IMR-90 (cell line): ENCODE data around the gene MAML3. TPM values are rescaled to one million over a fixed set of nuclear protein-coding genes. Genes with fewer than 3 reads are reported as not detected.

Source experiments
- ATAC-seq: fragments of 200-7000 bp; cut with Tn5 transposase; 2 replicates; pipeline ENCODE4 v1.9.1; 2020; ENCODE audit warnings: low read depth, mild to moderate bottlenecking, moderate library complexity
- BruUV-seq: library from RNA; stranded (reverse); fragments of 400-500 nt; replicated peaks from 2 replicates; lab custom pipeline; 2021; lab: Mats Ljungman, UMichigan
- CTCF ChIA-PET: fragments of 300-600 bp; formaldehyde crosslinking; extraction: SDS; loops from one replicate; lab custom pipeline; 2021; ENCODE audit warnings: antibody characterized with exemption; lab: Yijun Ruan, JAX
- POLR2A ChIA-PET: fragments of 300-600 bp; sonication (Branson Sonifier 250); formaldehyde crosslinking; loops from one replicate; lab custom pipeline; 2022; ENCODE audit warnings: antibody characterized with exemption; ENCODE audit not compliant: unreplicated experiment; lab: Charles Lee
- DNase-seq: peaks from one replicate; pipeline ENCODE4 v3.0.0; 2013
- H2AFZ ChIP-seq: replicated peaks from 2 replicates; pipeline ENCODE3; 2013; ENCODE audit warnings: low read length, mild to moderate bottlenecking; ENCODE audit not compliant: poor library complexity
- H2AK5ac ChIP-seq: 2 replicates; pipeline ENCODE4 v1.6.1; 2013; ENCODE audit warnings: low read depth, low read length, inconsistent platforms
- H2AK9ac ChIP-seq: replicated peaks from 2 replicates; pipeline ENCODE3; 2013; ENCODE audit warnings: mild to moderate bottlenecking, low read depth, low read length, moderate library complexity; ENCODE audit not compliant: poor library complexity
- H2BK120ac ChIP-seq: 2 replicates; pipeline ENCODE4 v1.6.1; 2013; ENCODE audit warnings: low read depth, low read length, inconsistent platforms
- H2BK15ac ChIP-seq: 3 replicates; pipeline ENCODE4 v1.6.1; 2013; ENCODE audit warnings: low read depth, low read length, inconsistent platforms
- H2BK20ac ChIP-seq: 2 replicates; pipeline ENCODE4 v1.6.1; 2013; ENCODE audit warnings: low read depth, mild to moderate bottlenecking, inconsistent platforms, low read length, moderate library complexity
- H2BK5ac ChIP-seq: 2 replicates; pipeline ENCODE4 v1.6.1; 2013; ENCODE audit warnings: mild to moderate bottlenecking, low read depth, low read length, inconsistent platforms; ENCODE audit not compliant: poor library complexity, severe bottlenecking
- H3K14ac ChIP-seq: replicated peaks from 2 replicates; pipeline ENCODE4 v1.6.1; 2013; ENCODE audit warnings: low read depth, low read length, inconsistent platforms
- H3K18ac ChIP-seq: 2 replicates; pipeline ENCODE4 v1.6.1; 2013; ENCODE audit warnings: low read depth, low read length, control low read depth
- H3K23ac ChIP-seq: 2 replicates; pipeline ENCODE4 v1.6.1; 2013; ENCODE audit warnings: low read depth, low read length, inconsistent platforms
- H3K27ac ChIP-seq: 2 replicates; pipeline ENCODE4 v1.5.1; 2013; ENCODE audit warnings: mild to moderate bottlenecking, control low read depth, low read length; ENCODE audit not compliant: insufficient read depth
- H3K27me3 ChIP-seq: 2 replicates; pipeline ENCODE4 v1.6.1; 2013; ENCODE audit warnings: low read length; ENCODE audit not compliant: control insufficient read depth, insufficient read depth
- H3K36me3 ChIP-seq: 2 replicates; pipeline ENCODE4 v1.6.1; 2013; ENCODE audit warnings: low read length, mixed read lengths; ENCODE audit not compliant: control insufficient read depth, insufficient read depth
- H3K4ac ChIP-seq: 2 replicates; pipeline ENCODE4 v1.6.1; 2013; ENCODE audit warnings: low read depth, low read length, inconsistent platforms
- H3K4me1 ChIP-seq: 2 replicates; pipeline ENCODE4 v1.6.1; 2013; ENCODE audit warnings: low read length, mixed read lengths; ENCODE audit not compliant: control insufficient read depth, insufficient read depth
- H3K4me2 ChIP-seq: 2 replicates; pipeline ENCODE4 v1.6.1; 2013; ENCODE audit warnings: low read depth, mild to moderate bottlenecking, control low read depth, low read length, moderate library complexity
- H3K4me3 ChIP-seq: 2 replicates; pipeline ENCODE4 v1.5.1; 2013; ENCODE audit warnings: low read depth, mild to moderate bottlenecking, control low read depth, low read length, moderate library complexity; ENCODE audit not compliant: insufficient read depth
- H3K56ac ChIP-seq: 2 replicates; pipeline ENCODE4 v1.6.1; 2013; ENCODE audit warnings: low read length, inconsistent platforms; ENCODE audit not compliant: insufficient read depth; ENCODE audit errors: extremely low read depth
- H3K79me1 ChIP-seq, 2 experiments: 2 replicates each; pipeline ENCODE4 v1.6.1; 2013; ENCODE audit warnings: low read length in 2 of 2, inconsistent platforms in 1 of 2, low read depth in 1 of 2
- H3K9ac ChIP-seq: 2 replicates; pipeline ENCODE4 v1.6.1; 2013; ENCODE audit warnings: low read depth, low read length, control low read depth
- H3K9me1 ChIP-seq: 2 replicates; pipeline ENCODE4 v1.6.1; 2013; ENCODE audit warnings: low read length, inconsistent platforms; ENCODE audit not compliant: insufficient read depth
- H3K9me3 ChIP-seq: 2 replicates; pipeline ENCODE4 v1.6.1; 2013; ENCODE audit warnings: low read length; ENCODE audit not compliant: control insufficient read depth, insufficient read depth
- H4K20me1 ChIP-seq: 2 replicates; pipeline ENCODE4 v1.6.1; 2013; ENCODE audit warnings: low read length, inconsistent platforms; ENCODE audit not compliant: insufficient read depth
- H4K5ac ChIP-seq: 2 replicates; pipeline ENCODE4 v1.6.1; 2013; ENCODE audit warnings: mild to moderate bottlenecking, low read depth, low read length, control low read depth
- H4K8ac ChIP-seq, 2 experiments: 2 replicates each; pipeline ENCODE4 v1.6.1; 2013; ENCODE audit warnings: low read depth in 2 of 2, low read length in 2 of 2, control low read depth in 1 of 2, inconsistent platforms in 1 of 2
- H4K91ac ChIP-seq: 2 replicates; pipeline ENCODE4 v1.6.1; 2013; ENCODE audit warnings: low read depth, low read length, inconsistent platforms; ENCODE audit not compliant: insufficient read depth
- BHLHE40 ChIP-seq: fragments of 150-350 bp; IDR thresholded peaks from 2 replicates; pipeline ENCODE4 v1.6.1; 2016; ENCODE audit warnings: mild to moderate bottlenecking, low read depth, low read length
- CEBPB ChIP-seq: IDR thresholded peaks from 2 replicates; pipeline ENCODE4 v1.6.1; 2012; ENCODE audit warnings: low read depth, low read length, improper control_type of control experiment
- CHD1 ChIP-seq: IDR thresholded peaks from 2 replicates; pipeline ENCODE4 v1.6.1; 2012; ENCODE audit warnings: low read depth, low read length, improper control_type of control experiment
- CTCF ChIP-seq: conservative IDR thresholded peaks from 2 replicates; pipeline ENCODE4 v1.5.1; 2012; ENCODE audit warnings: mild to moderate bottlenecking, low read depth, low read length, improper control_type of control experiment
- FOS ChIP-seq: fragments of 150-350 bp; IDR thresholded peaks from 2 replicates; pipeline ENCODE4 v1.6.1; 2016; ENCODE audit warnings: low read depth, low read length
- MAFK ChIP-seq: IDR thresholded peaks from 2 replicates; pipeline ENCODE4 v1.6.1; 2012; ENCODE audit warnings: low read depth, low read length, improper control_type of control experiment
- MAZ ChIP-seq: IDR thresholded peaks from 2 replicates; pipeline ENCODE4 v1.6.1; 2012; ENCODE audit warnings: low read depth, mild to moderate bottlenecking, low read length, improper control_type of control experiment, moderate library complexity, borderline replicate concordance
- MXI1 ChIP-seq: IDR thresholded peaks from 2 replicates; pipeline ENCODE4 v1.6.1; 2012; ENCODE audit warnings: low read depth, mild to moderate bottlenecking, low read length, moderate library complexity, borderline replicate concordance
- NFE2L2 ChIP-seq: fragments of 150-350 bp; IDR thresholded peaks from 2 replicates; pipeline ENCODE4 v1.6.1; 2016; ENCODE audit warnings: low read depth, mild to moderate bottlenecking, low read length
- POLR2A ChIP-seq: IDR thresholded peaks from 2 replicates; pipeline ENCODE4 v1.6.1; 2012; ENCODE audit warnings: mild to moderate bottlenecking, low read depth, low read length
- RAD21 ChIP-seq: IDR thresholded peaks from 2 replicates; pipeline ENCODE4 v1.6.1; 2012; ENCODE audit warnings: low read length, improper control_type of control experiment
- RCOR1 ChIP-seq: IDR thresholded peaks from 2 replicates; pipeline ENCODE4 v1.6.1; 2012; ENCODE audit warnings: mild to moderate bottlenecking, low read length, improper control_type of control experiment; ENCODE audit not compliant: insufficient replicate concordance
- RFX5 ChIP-seq: IDR thresholded peaks from 2 replicates; pipeline ENCODE4 v1.8.0; 2012; ENCODE audit warnings: low read depth, mild to moderate bottlenecking, low read length, moderate library complexity
- SMC3 ChIP-seq: fragments of 150-350 bp; IDR thresholded peaks from 2 replicates; pipeline ENCODE4 v1.6.1; 2016; ENCODE audit warnings: low read depth, mild to moderate bottlenecking, antibody characterized with exemption, low read length, moderate library complexity
- USF2 ChIP-seq: fragments of 150-350 bp; IDR thresholded peaks from 2 replicates; pipeline ENCODE4 v1.6.1; 2017; ENCODE audit warnings: mild to moderate bottlenecking, antibody characterized with exemption, low read length, low read depth
- WGBS, 2 experiments: methylation state at CpG; one replicate each; pipeline versions ENCODE4 v1.1.5 to v1.1.7; 2013; ENCODE audit warnings: missing lambda C conversion rate in 2 of 2; ENCODE audit not compliant: insufficient read length in 1 of 2; ENCODE audit errors: extremely low coverage in 2 of 2; 5-methylcytosine and 5-hydroxymethylcytosine counted together
- dilution Hi-C: fragments of 300-500 bp; cut with HindIII; formaldehyde crosslinking; loops from one replicate; pipeline ENCODE4 v1.14.3; 2018; ENCODE audit warnings: low sequenced_read_pairs; ENCODE audit not compliant: unreplicated experiment
- in situ Hi-C: fragments of 300-500 bp; cut with MboI; formaldehyde crosslinking; loops from 3 replicates; pipeline ENCODE4 v1.14.3; 2019; ENCODE audit warnings: low sequenced_read_pairs, inconsistent platforms, mixed read lengths
- intact Hi-C: fragments of 100-400 bp; cut with micrococcal nuclease; formaldehyde crosslinking; loops from 2 replicates; pipeline ENCODE4 v1.10.0; 2022
- polyA plus RNA-seq, 3 experiments: library from polyadenylated mRNA; depleted of rRNA; stranded (reverse); fragments of >200 nt; gene quantifications; 2 replicates each; pipeline ENCODE4 v1.2.3, GENCODE V29; 2012; ENCODE audit warnings: low replicate concordance in 1 of 3
- total RNA-seq: library from RNA; depleted of rRNA; stranded (reverse); fragments of >200 nt; gene quantifications from 2 replicates; pipeline ENCODE4 v1.2.3, GENCODE V29; 2012
- TF ChIP-seq, protein P1 (sequence below): fragments of 150-350 bp; IDR thresholded peaks from 2 replicates; pipeline ENCODE4 v1.6.1; 2016; ENCODE audit warnings: low read depth, mild to moderate bottlenecking, low read length, moderate library complexity, borderline replicate concordance

The MAML3 gene
- total and polyA plus RNA-seq, 2 of the 4 experiments (the other 2 are of a cell fraction) = 0.90 to 1.7 TPM

DNA sequence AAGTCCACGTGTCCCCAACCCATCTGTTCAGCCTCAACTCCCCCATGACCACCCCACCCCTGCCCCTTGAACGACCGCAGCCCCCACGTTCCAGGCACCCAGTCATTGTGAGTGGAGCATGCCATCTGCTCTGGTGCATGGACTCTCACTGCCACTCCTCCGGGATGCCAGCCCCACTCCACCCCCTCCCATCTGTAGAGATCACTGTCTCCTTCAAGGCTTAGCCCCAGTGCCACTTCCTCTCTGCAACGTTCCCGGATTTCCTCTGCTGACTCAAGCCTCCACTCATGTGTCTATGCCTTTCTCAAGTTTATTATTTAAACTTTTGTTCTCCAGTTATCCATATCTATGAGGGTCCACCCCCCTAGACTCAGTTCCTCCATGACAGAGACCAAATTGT, 54.0 kb downstream of the MAML3 start:
- no peaks in the 10 kb centered on the region for H3K9me3 ChIP-seq
- H3K36me3 ChIP-seq = no peaks in the 10 kb centered on the region
- dilution Hi-C loops (no loop called here), in situ Hi-C loops (no loop called here), intact Hi-C loops (loop anchor here (5.0 kb wide), 1 partner anchor 32 kb away; no protein-coding TSS in a partner anchor)
- no peak overlapping the region for H3K9ac ChIP-seq
- H3K14ac ChIP-seq = no peak overlapping the region; the same call in 1 of the 2 replicates
- H3K9me1 ChIP-seq = peaks cover 27% of the 10 kb centered on the region
- peak overlapping the region; percentile 50 for H3K4ac ChIP-seq
- H2AK5ac ChIP-seq = peak overlapping the region; percentile 71
- peak overlapping the region; percentile 62 for H2AK9ac ChIP-seq
- H4K91ac ChIP-seq = 0 out of 2 replicates have a peak overlapping the region, but pooled peaks have one; percentile 6
- no peak for ATAC-seq
- H3K56ac ChIP-seq = no peak overlapping the region
- H2BK15ac ChIP-seq = 0 out of 3 replicates have a peak overlapping the region, but pooled peaks have one; percentile 15
- TF ChIP-seq RCOR1 (no peak), CHD1 (no peak), USF2 (no peak), POLR2A (no peak), MAZ (no peak), CEBPB (no peak), BHLHE40 (no peak), FOS (no peak), SMC3 (no peak), CTCF (no peak), NFE2L2 (no peak), MAFK (no peak), MXI1 (no peak), RAD21 (no peak), RFX5 (no peak)
- TF ChIP-seq, protein P1, sequence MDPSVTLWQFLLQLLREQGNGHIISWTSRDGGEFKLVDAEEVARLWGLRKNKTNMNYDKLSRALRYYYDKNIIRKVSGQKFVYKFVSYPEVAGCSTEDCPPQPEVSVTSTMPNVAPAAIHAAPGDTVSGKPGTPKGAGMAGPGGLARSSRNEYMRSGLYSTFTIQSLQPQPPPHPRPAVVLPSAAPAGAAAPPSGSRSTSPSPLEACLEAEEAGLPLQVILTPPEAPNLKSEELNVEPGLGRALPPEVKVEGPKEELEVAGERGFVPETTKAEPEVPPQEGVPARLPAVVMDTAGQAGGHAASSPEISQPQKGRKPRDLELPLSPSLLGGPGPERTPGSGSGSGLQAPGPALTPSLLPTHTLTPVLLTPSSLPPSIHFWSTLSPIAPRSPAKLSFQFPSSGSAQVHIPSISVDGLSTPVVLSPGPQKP = no peak
- H4K5ac ChIP-seq = peak overlapping the region; percentile 61
- POLR2A ChIA-PET = no interaction called here
- no peaks in the 10 kb centered on the region for H3K27me3 ChIP-seq
- H2BK5ac ChIP-seq = peak overlapping the region; percentile 56
- peak overlapping the region; percentile 6; the same call in 1 of the 2 replicates for H2BK20ac ChIP-seq
- H3K79me1 ChIP-seq = peaks cover 18 to 64% of the 10 kb centered on the region in 2 experiments
- no peak overlapping the region for H3K4me2 ChIP-seq
- BruUV-seq = no TSS peak
- 77% methylated on average over 5 of the region's 7 CpGs; no CpG with 5 or more reads in 1 of the 2 experiments for WGBS, 2 experiments
- H3K27ac ChIP-seq = 0 out of 2 replicates have a peak overlapping the region, but pooled peaks have one; percentile 32
- H3K4me1 ChIP-seq = peaks cover 39% of the 10 kb centered on the region
- H3K18ac ChIP-seq = peak overlapping the region; percentile 33; the same call in 1 of the 2 replicates
- peak overlapping the region; percentile 78; the same call in 1 of the 2 replicates for H2BK120ac ChIP-seq
- peak overlapping the region; percentile 58 for H2AFZ ChIP-seq
- DNase-seq = peak; percentile 28
- no peak overlapping the region for H3K4me3 ChIP-seq
- CTCF ChIA-PET = no interaction called here
- no peaks in the 10 kb centered on the region for H4K20me1 ChIP-seq
- 0 out of 2 replicates have a peak overlapping the region, but pooled peaks have one; percentile 8 for H3K23ac ChIP-seq
- peak overlapping the region; percentile 34 to 71; a peak in 2 of 4 replicates for H4K8ac ChIP-seq
